Endothelial cell of hepatic sinusoid (primary cell): ENCODE data around the gene CLEC5A.
"Not testable (repeated sequence)": the region's sequence is repeated elsewhere in the genome, so short reads cannot be mapped to it uniquely, and the experiment has no call there.

ENCODE experiments used
- in situ Hi-C: cut with HindIII; loops from 2 replicates; pipeline ENCODE4 v1.10.0; 2017; ENCODE audit warnings: low sequenced_read_pairs

The CLEC5A gene

GRCh38 chr7:141946796-141947195 is at the start of gene CLEC5A:
CLEC5A (minus strand) TSS chr7:141946974; CDS start chr7:141946292, 682 bp downstream.
- in situ Hi-C loops: no loop called here

GRCh38 chr7:141993354-141993753 is 46.6 kb upstream of the CLEC5A start:
- in situ Hi-C loops: no loop called here

- in situ Hi-C loops: no loop called here
Measured at GRCh38 chr7:141992688-141993087, 45.9 kb upstream of the CLEC5A start.

- in situ Hi-C loops: no loop called here
Measured at GRCh38 chr7:141992156-141992555, 45.4 kb upstream of the CLEC5A start.

- in situ Hi-C loops: no loop called here
Measured at GRCh38 chr7:141991140-141991539, 44.4 kb upstream of the CLEC5A start.

GRCh38 chr7:141990011-141990725 is 43.4 kb upstream of the CLEC5A start:
- in situ Hi-C loops: no loop called here

GRCh38 chr7:141987803-141988202 is 41.0 kb upstream of the CLEC5A start:
- in situ Hi-C loops: not testable (repeated sequence)

- in situ Hi-C loops: no loop called here
Measured at GRCh38 chr7:141986923-141987322, 40.1 kb upstream of the CLEC5A start.

- in situ Hi-C loops: not testable (repeated sequence)
Measured at GRCh38 chr7:141985926-141986325, 39.2 kb upstream of the CLEC5A start.

GRCh38 chr7:141979568-141979967 is 32.8 kb upstream of the CLEC5A start:
- in situ Hi-C loops: no loop called here

- in situ Hi-C loops: no loop called here
Measured at GRCh38 chr7:141978351-141978750, 31.6 kb upstream of the CLEC5A start.

GRCh38 chr7:141976524-141977245 is 29.9 kb upstream of the CLEC5A start:
- in situ Hi-C loops: no loop called here

GRCh38 chr7:141975806-141976523 is 29.2 kb upstream of the CLEC5A start:
- in situ Hi-C loops: no loop called here

GRCh38 chr7:141974831-141975230 is 28.1 kb upstream of the CLEC5A start:
- in situ Hi-C loops: no loop called here

GRCh38 chr7:141973673-141974072 is 26.9 kb upstream of the CLEC5A start, which contains the start of gene TAS2R38:
TAS2R38 (minus strand) TSS chr7:141973773; CDS start chr7:141973689, 84 bp downstream.
- in situ Hi-C loops: no loop called here

- in situ Hi-C loops: no loop called here
Measured at GRCh38 chr7:141960687-141961422, 14.1 kb upstream of the CLEC5A start.

- in situ Hi-C loops: no loop called here
Measured at GRCh38 chr7:141956084-141956483, 9.3 kb upstream of the CLEC5A start.

- in situ Hi-C loops: no loop called here
Measured at GRCh38 chr7:141954334-141954733, 7.6 kb upstream of the CLEC5A start.

GRCh38 chr7:141952461-141952860 is 5.7 kb upstream of the CLEC5A start:
- in situ Hi-C loops: no loop called here

- in situ Hi-C loops: no loop called here
Measured at GRCh38 chr7:141950806-141951205, 4.0 kb upstream of the CLEC5A start.

- in situ Hi-C loops: no loop called here
Measured at GRCh38 chr7:141949911-141950310, 3.1 kb upstream of the CLEC5A start.
